ENCODE measurements around the gene TMED4.

DNA sequence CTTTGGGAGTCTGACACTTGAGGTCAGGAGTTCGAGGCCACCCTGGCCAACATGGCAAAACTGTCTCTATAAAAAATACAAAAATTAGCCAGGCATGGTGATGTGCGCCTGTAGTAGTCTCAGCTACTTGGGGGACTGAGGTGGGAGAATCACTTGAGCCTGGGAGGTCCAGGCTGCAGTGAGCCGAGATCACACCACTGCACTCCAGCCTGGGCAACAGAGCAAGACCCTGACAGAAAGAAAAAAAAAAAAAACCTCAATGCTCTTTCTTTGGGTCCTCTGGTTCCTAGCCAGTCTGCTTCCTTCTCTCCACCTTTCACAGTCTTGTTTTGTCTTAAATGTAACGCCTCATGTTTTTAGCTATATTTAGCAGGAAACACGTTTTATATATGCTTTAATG lies 33.8 kb upstream of the TMED4 start:
- TF ChIP-seq, protein P1, sequence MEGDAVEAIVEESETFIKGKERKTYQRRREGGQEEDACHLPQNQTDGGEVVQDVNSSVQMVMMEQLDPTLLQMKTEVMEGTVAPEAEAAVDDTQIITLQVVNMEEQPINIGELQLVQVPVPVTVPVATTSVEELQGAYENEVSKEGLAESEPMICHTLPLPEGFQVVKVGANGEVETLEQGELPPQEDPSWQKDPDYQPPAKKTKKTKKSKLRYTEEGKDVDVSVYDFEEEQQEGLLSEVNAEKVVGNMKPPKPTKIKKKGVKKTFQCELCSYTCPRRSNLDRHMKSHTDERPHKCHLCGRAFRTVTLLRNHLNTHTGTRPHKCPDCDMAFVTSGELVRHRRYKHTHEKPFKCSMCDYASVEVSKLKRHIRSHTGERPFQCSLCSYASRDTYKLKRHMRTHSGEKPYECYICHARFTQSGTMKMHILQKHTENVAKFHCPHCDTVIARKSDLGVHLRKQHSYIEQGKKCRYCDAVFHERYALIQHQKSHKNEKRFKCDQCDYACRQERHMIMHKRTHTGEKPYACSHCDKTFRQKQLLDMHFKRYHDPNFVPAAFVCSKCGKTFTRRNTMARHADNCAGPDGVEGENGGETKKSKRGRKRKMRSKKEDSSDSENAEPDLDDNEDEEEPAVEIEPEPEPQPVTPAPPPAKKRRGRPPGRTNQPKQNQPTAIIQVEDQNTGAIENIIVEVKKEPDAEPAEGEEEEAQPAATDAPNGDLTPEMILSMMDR (IDR thresholded peaks at IDR 0.05; ENCODE audit: low read length) = no peak
- no peak for TF ChIP-seq EZH2 (optimal IDR thresholded peaks at IDR 0.05; ENCODE audit: low read depth, low read length)
